GM23338 (cell line): ENCODE results near the gene CCN6.

ENCODE experiments used
- CREB1 ChIP-seq: fragments of 250-450 bp; sonication (Bioruptor Pico); IDR thresholded peaks from 2 replicates; pipeline ENCODE4 v1.5.0; 2020; ENCODE audit warnings: low read depth, mild to moderate bottlenecking, moderate library complexity
- JUNB ChIP-seq: IDR thresholded peaks from one replicate; pipeline ENCODE4 v1.6.1; 2016; ENCODE audit warnings: antibody characterized with exemption; ENCODE audit not compliant: unreplicated experiment
- POLR2AphosphoS5 ChIP-seq: IDR thresholded peaks from 2 replicates; pipeline ENCODE4 v1.6.1; 2016; ENCODE audit warnings: antibody characterized with exemption, low read depth
- ZNF114 ChIP-seq: fragments of 250-450 bp; sonication (Bioruptor Pico); IDR thresholded peaks from 2 replicates; pipeline ENCODE4 v1.5.0; 2020; ENCODE audit warnings: mild to moderate bottlenecking, moderate library complexity
- ZNF331 ChIP-seq: fragments of 250-450 bp; sonication (Bioruptor Pico); IDR thresholded peaks from 2 replicates; pipeline ENCODE4 v1.5.0; 2020; ENCODE audit warnings: low read depth, mild to moderate bottlenecking, moderate library complexity
- TF ChIP-seq, protein P1 (sequence below), 2 experiments: fragments of 200-600 bp in 1 of 2; sonication (generic) in 1 of 2; conservative IDR thresholded peaks; 2 replicates each; pipeline versions ENCODE4 v1.5.1 to v1.6.1; 2016 to 2017; ENCODE audit warnings: antibody characterized with exemption in 2 of 2, low read depth in 2 of 2, mild to moderate bottlenecking in 2 of 2, moderate library complexity in 1 of 2
- TF ChIP-seq, protein P2 (sequence below): IDR thresholded peaks from one replicate; pipeline ENCODE4 v1.6.1; 2018; ENCODE audit warnings: antibody characterized with exemption; ENCODE audit not compliant: unreplicated experiment
- TF ChIP-seq, protein P3 (sequence below): fragments of 250-450 bp; sonication (Bioruptor Pico); IDR thresholded peaks from 2 replicates; pipeline ENCODE4 v1.5.0; 2020; ENCODE audit warnings: mild to moderate bottlenecking, moderate library complexity

DNA sequence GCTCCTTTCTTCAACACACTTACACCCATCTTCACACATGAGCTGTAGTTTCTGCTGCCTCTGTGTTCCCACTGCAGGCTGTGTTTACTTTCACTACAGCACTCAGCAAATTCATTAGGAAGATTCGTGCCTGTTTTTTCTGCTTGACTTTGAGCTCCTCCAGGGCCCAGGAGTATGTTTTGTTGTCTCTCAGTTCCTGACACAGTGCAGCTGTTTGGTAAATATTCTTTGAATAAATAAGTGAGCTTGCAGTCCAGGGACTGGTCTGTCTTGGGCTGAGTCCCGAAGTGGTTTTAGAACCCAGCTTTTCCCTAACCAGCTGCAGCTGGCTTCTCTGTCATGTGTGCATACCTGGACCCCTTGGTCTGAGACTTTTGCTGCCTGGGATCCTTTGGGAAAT lies 46.6 kb upstream of the CCN6 start:
- TF ChIP-seq, protein P1, sequence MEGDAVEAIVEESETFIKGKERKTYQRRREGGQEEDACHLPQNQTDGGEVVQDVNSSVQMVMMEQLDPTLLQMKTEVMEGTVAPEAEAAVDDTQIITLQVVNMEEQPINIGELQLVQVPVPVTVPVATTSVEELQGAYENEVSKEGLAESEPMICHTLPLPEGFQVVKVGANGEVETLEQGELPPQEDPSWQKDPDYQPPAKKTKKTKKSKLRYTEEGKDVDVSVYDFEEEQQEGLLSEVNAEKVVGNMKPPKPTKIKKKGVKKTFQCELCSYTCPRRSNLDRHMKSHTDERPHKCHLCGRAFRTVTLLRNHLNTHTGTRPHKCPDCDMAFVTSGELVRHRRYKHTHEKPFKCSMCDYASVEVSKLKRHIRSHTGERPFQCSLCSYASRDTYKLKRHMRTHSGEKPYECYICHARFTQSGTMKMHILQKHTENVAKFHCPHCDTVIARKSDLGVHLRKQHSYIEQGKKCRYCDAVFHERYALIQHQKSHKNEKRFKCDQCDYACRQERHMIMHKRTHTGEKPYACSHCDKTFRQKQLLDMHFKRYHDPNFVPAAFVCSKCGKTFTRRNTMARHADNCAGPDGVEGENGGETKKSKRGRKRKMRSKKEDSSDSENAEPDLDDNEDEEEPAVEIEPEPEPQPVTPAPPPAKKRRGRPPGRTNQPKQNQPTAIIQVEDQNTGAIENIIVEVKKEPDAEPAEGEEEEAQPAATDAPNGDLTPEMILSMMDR (conservative IDR thresholded peaks at IDR 0.05; ENCODE audit: low read depth in 2 of 2): no peak
- TF ChIP-seq, protein P2, sequence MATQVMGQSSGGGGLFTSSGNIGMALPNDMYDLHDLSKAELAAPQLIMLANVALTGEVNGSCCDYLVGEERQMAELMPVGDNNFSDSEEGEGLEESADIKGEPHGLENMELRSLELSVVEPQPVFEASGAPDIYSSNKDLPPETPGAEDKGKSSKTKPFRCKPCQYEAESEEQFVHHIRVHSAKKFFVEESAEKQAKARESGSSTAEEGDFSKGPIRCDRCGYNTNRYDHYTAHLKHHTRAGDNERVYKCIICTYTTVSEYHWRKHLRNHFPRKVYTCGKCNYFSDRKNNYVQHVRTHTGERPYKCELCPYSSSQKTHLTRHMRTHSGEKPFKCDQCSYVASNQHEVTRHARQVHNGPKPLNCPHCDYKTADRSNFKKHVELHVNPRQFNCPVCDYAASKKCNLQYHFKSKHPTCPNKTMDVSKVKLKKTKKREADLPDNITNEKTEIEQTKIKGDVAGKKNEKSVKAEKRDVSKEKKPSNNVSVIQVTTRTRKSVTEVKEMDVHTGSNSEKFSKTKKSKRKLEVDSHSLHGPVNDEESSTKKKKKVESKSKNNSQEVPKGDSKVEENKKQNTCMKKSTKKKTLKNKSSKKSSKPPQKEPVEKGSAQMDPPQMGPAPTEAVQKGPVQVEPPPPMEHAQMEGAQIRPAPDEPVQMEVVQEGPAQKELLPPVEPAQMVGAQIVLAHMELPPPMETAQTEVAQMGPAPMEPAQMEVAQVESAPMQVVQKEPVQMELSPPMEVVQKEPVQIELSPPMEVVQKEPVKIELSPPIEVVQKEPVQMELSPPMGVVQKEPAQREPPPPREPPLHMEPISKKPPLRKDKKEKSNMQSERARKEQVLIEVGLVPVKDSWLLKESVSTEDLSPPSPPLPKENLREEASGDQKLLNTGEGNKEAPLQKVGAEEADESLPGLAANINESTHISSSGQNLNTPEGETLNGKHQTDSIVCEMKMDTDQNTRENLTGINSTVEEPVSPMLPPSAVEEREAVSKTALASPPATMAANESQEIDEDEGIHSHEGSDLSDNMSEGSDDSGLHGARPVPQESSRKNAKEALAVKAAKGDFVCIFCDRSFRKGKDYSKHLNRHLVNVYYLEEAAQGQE: no peak
- TF ChIP-seq ZNF331 (CRISPR knock-in tag): no peak
- no peak for TF ChIP-seq JUNB
- TF ChIP-seq CREB1: no peak
- TF ChIP-seq, protein P3, sequence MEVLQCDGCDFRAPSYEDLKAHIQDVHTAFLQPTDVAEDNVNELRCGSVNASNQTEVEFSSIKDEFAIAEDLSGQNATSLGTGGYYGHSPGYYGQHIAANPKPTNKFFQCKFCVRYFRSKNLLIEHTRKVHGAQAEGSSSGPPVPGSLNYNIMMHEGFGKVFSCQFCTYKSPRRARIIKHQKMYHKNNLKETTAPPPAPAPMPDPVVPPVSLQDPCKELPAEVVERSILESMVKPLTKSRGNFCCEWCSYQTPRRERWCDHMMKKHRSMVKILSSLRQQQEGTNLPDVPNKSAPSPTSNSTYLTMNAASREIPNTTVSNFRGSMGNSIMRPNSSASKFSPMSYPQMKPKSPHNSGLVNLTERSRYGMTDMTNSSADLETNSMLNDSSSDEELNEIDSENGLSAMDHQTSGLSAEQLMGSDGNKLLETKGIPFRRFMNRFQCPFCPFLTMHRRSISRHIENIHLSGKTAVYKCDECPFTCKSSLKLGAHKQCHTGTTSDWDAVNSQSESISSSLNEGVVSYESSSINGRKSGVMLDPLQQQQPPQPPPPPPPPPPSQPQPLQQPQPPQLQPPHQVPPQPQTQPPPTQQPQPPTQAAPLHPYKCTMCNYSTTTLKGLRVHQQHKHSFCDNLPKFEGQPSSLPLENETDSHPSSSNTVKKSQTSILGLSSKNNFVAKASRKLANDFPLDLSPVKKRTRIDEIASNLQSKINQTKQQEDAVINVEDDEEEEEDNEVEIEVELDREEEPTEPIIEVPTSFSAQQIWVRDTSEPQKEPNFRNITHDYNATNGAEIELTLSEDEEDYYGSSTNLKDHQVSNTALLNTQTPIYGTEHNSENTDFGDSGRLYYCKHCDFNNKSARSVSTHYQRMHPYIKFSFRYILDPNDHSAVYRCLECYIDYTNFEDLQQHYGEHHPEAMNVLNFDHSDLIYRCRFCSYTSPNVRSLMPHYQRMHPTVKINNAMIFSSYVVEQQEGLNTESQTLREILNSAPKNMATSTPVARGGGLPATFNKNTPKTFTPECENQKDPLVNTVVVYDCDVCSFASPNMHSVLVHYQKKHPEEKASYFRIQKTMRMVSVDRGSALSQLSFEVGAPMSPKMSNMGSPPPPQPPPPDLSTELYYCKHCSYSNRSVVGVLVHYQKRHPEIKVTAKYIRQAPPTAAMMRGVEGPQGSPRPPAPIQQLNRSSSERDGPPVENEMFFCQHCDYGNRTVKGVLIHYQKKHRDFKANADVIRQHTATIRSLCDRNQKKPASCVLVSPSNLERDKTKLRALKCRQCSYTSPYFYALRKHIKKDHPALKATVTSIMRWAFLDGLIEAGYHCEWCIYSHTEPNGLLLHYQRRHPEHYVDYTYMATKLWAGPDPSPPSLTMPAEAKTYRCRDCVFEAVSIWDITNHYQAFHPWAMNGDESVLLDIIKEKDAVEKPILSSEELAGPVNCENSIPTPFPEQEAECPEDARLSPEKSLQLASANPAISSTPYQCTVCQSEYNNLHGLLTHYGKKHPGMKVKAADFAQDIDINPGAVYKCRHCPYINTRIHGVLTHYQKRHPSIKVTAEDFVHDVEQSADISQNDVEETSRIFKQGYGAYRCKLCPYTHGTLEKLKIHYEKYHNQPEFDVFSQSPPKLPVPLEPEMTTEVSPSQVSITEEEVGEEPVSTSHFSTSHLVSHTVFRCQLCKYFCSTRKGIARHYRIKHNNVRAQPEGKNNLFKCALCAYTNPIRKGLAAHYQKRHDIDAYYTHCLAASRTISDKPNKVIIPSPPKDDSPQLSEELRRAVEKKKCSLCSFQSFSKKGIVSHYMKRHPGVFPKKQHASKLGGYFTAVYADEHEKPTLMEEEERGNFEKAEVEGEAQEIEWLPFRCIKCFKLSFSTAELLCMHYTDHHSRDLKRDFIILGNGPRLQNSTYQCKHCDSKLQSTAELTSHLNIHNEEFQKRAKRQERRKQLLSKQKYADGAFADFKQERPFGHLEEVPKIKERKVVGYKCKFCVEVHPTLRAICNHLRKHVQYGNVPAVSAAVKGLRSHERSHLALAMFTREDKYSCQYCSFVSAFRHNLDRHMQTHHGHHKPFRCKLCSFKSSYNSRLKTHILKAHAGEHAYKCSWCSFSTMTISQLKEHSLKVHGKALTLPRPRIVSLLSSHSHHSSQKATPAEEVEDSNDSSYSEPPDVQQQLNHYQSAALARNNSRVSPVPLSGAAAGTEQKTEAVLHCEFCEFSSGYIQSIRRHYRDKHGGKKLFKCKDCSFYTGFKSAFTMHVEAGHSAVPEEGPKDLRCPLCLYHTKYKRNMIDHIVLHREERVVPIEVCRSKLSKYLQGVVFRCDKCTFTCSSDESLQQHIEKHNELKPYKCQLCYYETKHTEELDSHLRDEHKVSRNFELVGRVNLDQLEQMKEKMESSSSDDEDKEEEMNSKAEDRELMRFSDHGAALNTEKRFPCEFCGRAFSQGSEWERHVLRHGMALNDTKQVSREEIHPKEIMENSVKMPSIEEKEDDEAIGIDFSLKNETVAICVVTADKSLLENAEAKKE (CRISPR knock-in tag): no peak
- no peak for TF ChIP-seq POLR2AphosphoS5
- TF ChIP-seq ZNF114 (CRISPR knock-in tag): no peak
